SK-N-SH (cell line): ENCODE results near the gene OXSM. TPM values are rescaled to one million over a fixed set of nuclear protein-coding genes. Genes with fewer than 3 reads are reported as not detected.

Experiments
- polyA plus RNA-seq, 3 experiments: library from polyadenylated mRNA; depleted of rRNA; stranded (reverse); fragments of >200 nt; gene quantifications; 2 replicates each; pipeline ENCODE4 v1.2.3, GENCODE V29; 2012

OXSM gene
- polyA plus RNA-seq, 1 of the 3 experiments (the other 2 are of a cell fraction): 12.1 TPM

Other genes with a start within 250 kb of the OXSM start
- 20.4 and 22.1 TPM in 2 replicates for gene TOP2B, start 125.2 kb upstream of the OXSM start, polyA plus RNA-seq (2012; rRNA removed)
- 6.0 and 7.2 TPM in 2 replicates for gene NGLY1, start 6.6 kb upstream of the OXSM start, polyA plus RNA-seq (2012; rRNA removed)